RWPE2 (cell line): ENCODE results near the gene ALDH1A3.

Experiments used
- ATAC-seq: fragments of 200-7000 bp; cut with Tn5 transposase; 3 replicates; pipeline ENCODE4 v1.9.1; 2021; ENCODE audit warnings: low read depth
- DNase-seq: peaks from one replicate; pipeline ENCODE4 v3.0.0-alpha.2; 2020; ENCODE audit warnings: low spot score
- H3K27ac ChIP-seq: fragments of 450-650 bp; 2 replicates; pipeline ENCODE4 v1.5.1; 2017; ENCODE audit warnings: mild to moderate bottlenecking; ENCODE audit not compliant: poor library complexity, severe bottlenecking
- H3K27me3 ChIP-seq: fragments of 250-450 bp; sonication (Bioruptor Pico); 2 replicates; pipeline ENCODE4 v1.5.1; 2021; ENCODE audit warnings: mild to moderate bottlenecking, moderate library complexity; ENCODE audit not compliant: insufficient read depth, poor library complexity, severe bottlenecking
- H3K36me3 ChIP-seq: fragments of 250-450 bp; sonication (Bioruptor Pico); 2 replicates; pipeline ENCODE4 v1.5.1; 2020; ENCODE audit warnings: low read depth, mild to moderate bottlenecking, moderate library complexity
- H3K4me1 ChIP-seq: fragments of 250-450 bp; sonication (Bioruptor Pico); 2 replicates; pipeline ENCODE4 v1.5.1; 2021; ENCODE audit warnings: mild to moderate bottlenecking, moderate library complexity; ENCODE audit not compliant: insufficient read depth, poor library complexity, severe bottlenecking
- H3K4me3 ChIP-seq: fragments of 250-450 bp; sonication (Bioruptor Pico); 2 replicates; pipeline ENCODE4 v1.5.1; 2021; ENCODE audit warnings: mild to moderate bottlenecking, moderate library complexity; ENCODE audit not compliant: severe bottlenecking
- H3K9me3 ChIP-seq: fragments of 250-450 bp; sonication (Bioruptor Pico); 2 replicates; pipeline ENCODE4 v1.5.1; 2021; ENCODE audit warnings: mild to moderate bottlenecking, moderate library complexity; ENCODE audit not compliant: severe bottlenecking
- CTCF ChIP-seq: fragments of 450-650 bp; IDR thresholded peaks from one replicate; pipeline ENCODE4 v1.5.1; 2017; ENCODE audit warnings: mild to moderate bottlenecking, moderate library complexity; ENCODE audit not compliant: poor library complexity, severe bottlenecking

The ALDH1A3 gene

GRCh38 chr15:100944986-100945385, 65.4 kb downstream of the ALDH1A3 start:
- Histone ChIP-seq H3K4me1 (no peaks in the 10 kb centered on the region), H3K27me3 (no peaks in the 10 kb centered on the region), H3K27ac (no peak overlapping the region), H3K9me3 (no peaks in the 10 kb centered on the region), H3K4me3 (no peak overlapping the region), H3K36me3 (peaks cover 6% of the 10 kb centered on the region; the same call in 1 of the 2 replicates)
- TF ChIP-seq CTCF: no peak
- ATAC-seq (no peak), DNase-seq (no peak)

DNA sequence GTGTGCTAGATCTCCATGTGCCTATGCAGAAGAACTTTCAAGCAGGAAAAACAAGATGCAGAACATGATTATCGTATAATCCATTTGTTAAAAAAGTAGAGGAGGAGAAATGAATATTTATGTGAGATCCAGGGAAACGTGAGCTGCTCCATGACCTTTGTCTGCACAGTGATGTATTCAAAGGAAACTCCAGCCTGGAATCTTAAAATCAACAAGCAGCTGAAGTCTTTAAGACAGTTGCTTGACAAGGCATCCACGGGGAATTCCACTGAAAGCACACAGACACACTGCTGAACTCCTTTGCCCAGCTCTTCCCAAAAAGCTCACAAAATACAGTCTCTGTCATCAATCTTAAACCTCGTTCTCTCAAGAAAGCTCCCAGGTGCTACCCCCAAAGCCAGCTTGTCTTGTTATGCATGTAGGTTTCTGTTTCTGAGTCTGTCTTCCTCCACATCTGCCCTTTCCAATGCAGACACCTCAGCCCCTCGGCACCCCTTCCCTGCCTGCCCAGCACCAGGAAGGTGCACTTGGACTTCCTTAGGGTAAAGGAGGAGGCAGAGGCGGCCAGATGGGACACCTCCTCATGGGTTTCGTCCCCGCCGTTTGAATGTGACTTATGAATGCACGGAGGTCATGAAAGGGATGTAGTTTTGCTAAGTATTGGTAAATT, 68.3 kb downstream of the ALDH1A3 start:
- no peak for TF ChIP-seq CTCF
- peaks cover 6% of the 10 kb centered on the region; the same call in 1 of the 2 replicates for H3K36me3 ChIP-seq
- DNase-seq (no peak), ATAC-seq (no peak)
- H3K4me1 ChIP-seq: no peaks in the 10 kb centered on the region
- H3K9me3 ChIP-seq: no peaks in the 10 kb centered on the region
- H3K27me3 ChIP-seq: no peaks in the 10 kb centered on the region
- H3K4me3 ChIP-seq: no peak overlapping the region
- H3K27ac ChIP-seq: no peak overlapping the region

- Histone ChIP-seq H3K4me1 (no peaks in the 10 kb centered on the region), H3K27me3 (no peaks in the 10 kb centered on the region), H3K9me3 (no peaks in the 10 kb centered on the region), H3K27ac (no peak overlapping the region), H3K36me3 (peaks cover 6% of the 10 kb centered on the region; the same call in 1 of the 2 replicates), H3K4me3 (no peak overlapping the region)
- TF ChIP-seq CTCF: no peak
- ATAC-seq (no peak), DNase-seq (no peak)
Observed at GRCh38 chr15:100948430-100948762, 68.8 kb downstream of the ALDH1A3 start.

DNA sequence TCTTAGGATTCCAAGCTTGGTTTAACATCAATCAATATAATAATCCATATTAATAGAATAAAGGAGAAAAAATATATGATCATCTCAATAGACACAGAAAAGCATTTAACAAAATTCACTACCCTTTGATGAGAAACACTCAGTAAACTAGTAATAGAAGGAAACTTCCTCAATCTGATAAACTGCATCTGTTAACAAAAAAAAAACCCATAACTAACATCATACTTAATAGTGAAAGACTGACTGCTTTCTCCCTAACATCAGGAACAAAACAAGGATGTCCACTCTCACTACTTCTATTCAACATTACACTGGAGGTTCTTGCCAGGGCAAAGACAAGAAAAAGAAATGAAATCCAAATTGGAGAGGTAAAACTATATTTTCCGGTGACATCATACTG, 70.1 kb downstream of the ALDH1A3 start:
- no peak overlapping the region for H3K4me3 ChIP-seq
- H3K9me3 ChIP-seq: no peaks in the 10 kb centered on the region
- H3K27ac ChIP-seq: no peak overlapping the region
- no peaks in the 10 kb centered on the region for H3K27me3 ChIP-seq
- H3K4me1 ChIP-seq: no peaks in the 10 kb centered on the region
- TF ChIP-seq CTCF: no peak
- peaks cover 6% of the 10 kb centered on the region; the same call in 1 of the 2 replicates for H3K36me3 ChIP-seq
- ATAC-seq (no peak), DNase-seq (no peak)

DNA sequence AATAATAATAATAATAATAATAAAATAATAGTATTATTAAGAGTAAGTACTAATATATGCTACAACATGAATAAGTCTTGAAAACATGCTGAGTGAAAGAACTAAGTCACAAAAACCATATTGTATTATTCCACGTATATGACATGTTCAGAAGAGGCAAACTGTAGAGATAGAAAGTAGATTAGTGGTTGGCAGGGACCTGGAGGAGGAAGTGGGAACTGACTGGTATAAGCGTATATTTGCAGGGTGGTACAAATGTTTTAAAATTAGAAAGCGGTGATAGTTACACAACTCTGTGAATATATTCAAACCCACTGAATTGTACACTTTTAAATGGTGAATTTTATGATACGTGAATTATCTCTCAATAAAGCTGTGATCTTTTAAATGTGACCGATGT, 72.3 kb downstream of the ALDH1A3 start:
- DNase-seq: no peak
- Histone ChIP-seq H3K9me3 (no peaks in the 10 kb centered on the region), H3K27me3 (no peaks in the 10 kb centered on the region), H3K4me3 (no peak overlapping the region), H3K27ac (no peak overlapping the region), H3K4me1 (no peaks in the 10 kb centered on the region), H3K36me3 (peaks cover 6% of the 10 kb centered on the region; the same call in 1 of the 2 replicates)
- ATAC-seq: no peak
- TF ChIP-seq CTCF: no peak
